ENCODE results near the gene NKAPL. TPM values are rescaled to one million over a fixed set of nuclear protein-coding genes. Genes with fewer than 3 reads are reported as not detected.

NKAPL gene
- total and polyA plus RNA-seq, 2 of the 8 experiments (the other 6 are each of a cell fraction or from before 2014, with no cell fraction given): 0.08 TPM; not detected in 1

DNA sequence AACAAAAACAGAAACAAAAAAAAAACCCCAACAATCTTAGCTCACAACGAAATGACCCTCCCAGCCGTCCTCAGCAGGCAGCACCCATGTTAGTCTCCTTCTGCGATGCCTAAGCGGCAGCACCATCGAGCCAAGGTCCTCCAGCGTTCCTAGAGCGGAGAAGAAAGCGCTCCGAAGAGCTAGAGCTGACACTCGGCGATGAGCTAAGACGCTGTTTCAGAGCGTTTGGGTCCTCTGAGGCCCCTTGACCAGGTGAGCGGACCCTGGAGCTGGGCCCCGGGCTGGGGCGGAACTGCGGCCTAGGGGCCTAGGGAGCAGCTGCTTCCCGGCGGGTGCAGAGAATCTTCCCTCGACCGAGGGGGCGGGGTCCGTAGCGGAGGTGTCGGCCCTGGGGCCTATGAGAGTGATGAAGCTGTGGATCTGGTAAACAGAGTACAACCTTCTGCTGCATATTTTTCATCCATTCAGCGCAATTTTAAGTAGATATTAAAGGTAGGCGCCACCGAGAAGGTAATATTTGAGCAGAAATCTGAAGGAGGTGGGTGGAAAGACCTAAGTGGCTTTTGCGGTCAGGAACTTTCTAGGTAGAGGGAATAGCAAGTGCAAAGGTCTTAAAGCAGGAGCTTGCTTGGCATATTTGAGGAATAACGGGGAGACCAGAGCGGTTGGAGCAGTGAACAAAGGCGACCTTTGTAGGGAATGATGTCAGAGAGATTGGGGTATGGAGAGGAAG is 8.0 kb downstream of the NKAPL start, which contains the start of gene ZSCAN26:
Gene ZSCAN26, plus strand, starts transcription at position 182 of the 733 bp plus-strand sequence. CDS start 4,777 bp downstream, outside the sequence.
- H3K23me2 ChIP-seq (ENCODE audit: low read depth, low read length): peaks cover 2% of the 10 kb centered on the region; the same call in 1 of the 2 replicates
- ChIA-PET POLR2A (ENCODE audit: partially characterized antibody) (interaction anchor here (0.7 to 4.3 kb wide), 18 partner anchors 8 to 143 kb away, joined by 3 to 31 read pairs (median 5); partner anchors contain the start of genes NKAPL, PGBD1, ZKSCAN3 and ZKSCAN4), CTCF (ENCODE audit: partially characterized antibody) (interaction anchor here (0.8 to 1.4 kb wide), 2 partner anchors 12 to 89 kb away, joined by 4 to 8 read pairs; no protein-coding TSS in a partner anchor)
- FAIRE-seq: peak; percentile 28
- H3K36me3 ChIP-seq (ENCODE audit: control insufficient read depth in 2 of 4, insufficient read depth in 4 of 4, low read length in 3 of 4): peaks cover 0 to 5% (median under 1%) of the 10 kb centered on the region in 4 experiments; a peak in 5 of 8 replicates
- peaks cover 0 to 2% (median 0%) of the 10 kb centered on the region in 4 experiments; a peak in 1 of 7 replicates for H3K4me1 ChIP-seq (replicated peaks in 1 of 4; ENCODE audit: control insufficient read depth in 3 of 4, insufficient read depth in 4 of 4, low read length in 3 of 4)
- peak within 1 kb of the TSS in 3 of 4 experiments; percentile 54 to 77 (median 65); a peak in 6 of 7 replicates for H3K9ac ChIP-seq (replicated peaks in 1 of 4; ENCODE audit: extremely low read depth in 1 of 4, low read depth in 3 of 4, low read length in 3 of 4)
- peak within 1 kb of the TSS; percentile 91; the same call in 1 of the 2 replicates for H4K8ac ChIP-seq (ENCODE audit: extremely low read depth, insufficient read depth, low read length)
- peak within 1 kb of the TSS; percentile 71 for H3K27ac ChIP-seq (ENCODE audit: low read depth, low read length)
- H3K79me2 ChIP-seq (ENCODE audit: control insufficient read depth in 1 of 2, insufficient read depth in 2 of 2, low read length in 2 of 2): peaks cover 0 to 16% of the 10 kb centered on the region in 2 experiments; a peak in 2 of 4 replicates
- no peaks in the 10 kb centered on the region for H3K9me3 ChIP-seq (ENCODE audit: insufficient read depth in 2 of 2, low read depth in 1 of 2, low read length in 1 of 2)
- peak within 1 kb of the TSS; percentile 90 for H2AFZ ChIP-seq (ENCODE audit: low read length)
- H3K18ac ChIP-seq (ENCODE audit: extremely low read depth, low read length): peak within 1 kb of the TSS; percentile 11; the same call in 1 of the 2 replicates
- no peak within 1 kb of the TSS for H2BK20ac ChIP-seq (ENCODE audit: low read length)
- H4K91ac ChIP-seq (replicated peaks; ENCODE audit: insufficient read length, low read length): no peak within 1 kb of the TSS
- peak within 1 kb of the TSS; percentile 47 for H3K56ac ChIP-seq (replicated peaks; ENCODE audit: insufficient read length, low read depth, low read length)
- DNase-seq (ENCODE audit: low read depth in 1 of 2, low spot score in 2 of 2): peak; percentile 78 to 92
- H2BK5ac ChIP-seq (ENCODE audit: low read depth, low read length): 0 out of 2 replicates have a peak within 1 kb of the TSS, but pooled peaks have one; percentile 17
- no peak within 1 kb of the TSS for H2BK15ac ChIP-seq (ENCODE audit: low read length)
- H3K14ac ChIP-seq (ENCODE audit: insufficient read length): no peak within 1 kb of the TSS
- no peak within 1 kb of the TSS for H2BK120ac ChIP-seq (replicated peaks; ENCODE audit: low read depth, low read length)
- no peak within 1 kb of the TSS for H2BK12ac ChIP-seq (ENCODE audit: low read depth, low read length)
- H3K23ac ChIP-seq (ENCODE audit: insufficient read length): no peak within 1 kb of the TSS
- H2AK5ac ChIP-seq (ENCODE audit: low read depth, low read length): no peak within 1 kb of the TSS
- peak within 1 kb of the TSS; percentile 99 for H4K5ac ChIP-seq (ENCODE audit: insufficient read length, low read depth, low read length)
- 2% methylated on average over 31 of the region's 32 CpGs; no CpG with 5 or more reads in 1 of the 2 experiments for WGBS, 2 experiments (ENCODE audit: extremely low coverage in 1 of 2, insufficient coverage in 1 of 2, insufficient read length in 1 of 2, insufficient replicate concordance in 2 of 2, low coverage in 1 of 2, low lambda C conversion rate in 2 of 2, missing lambda C conversion rate in 1 of 2)
- H3K27me3 ChIP-seq (replicated peaks in 1 of 4; ENCODE audit: control insufficient read depth in 3 of 4, extremely low read depth in 1 of 4, insufficient read depth in 3 of 4, low read length in 3 of 4): no peaks in the 10 kb centered on the region
- no peaks in the 10 kb centered on the region for H4K20me1 ChIP-seq (replicated peaks in 1 of 2; ENCODE audit: control insufficient read depth in 1 of 2, insufficient read depth in 2 of 2, low read length in 2 of 2)
- H3K79me1 ChIP-seq (ENCODE audit: low read depth, low read length): no peaks in the 10 kb centered on the region
- H3K4ac ChIP-seq (replicated peaks; ENCODE audit: insufficient read length, low read depth, low read length): no peak within 1 kb of the TSS
- peak within 1 kb of the TSS; percentile 75 to 80 (median 78) for H3K4me3 ChIP-seq (ENCODE audit: extremely low read depth in 1 of 4, insufficient read depth in 2 of 4, low read depth in 3 of 4, low read length in 4 of 4)
- H3K4me2 ChIP-seq (ENCODE audit: insufficient read depth in 1 of 2, low read depth in 2 of 2, low read length in 2 of 2): peak within 1 kb of the TSS; percentile 75 to 79
- TF ChIP-seq HDAC2 (IDR thresholded peaks at IDR 0.05; ENCODE audit: borderline replicate concordance in 1 of 2, low read depth in 2 of 2, low read length in 2 of 2) (peak in 1 of 2 experiments; percentile 71; a peak in 1 of 4 replicates), RXRA (IDR thresholded peaks at IDR 0.05; ENCODE audit: insufficient read depth, low read depth, low read length) (no peak), SAP30 (IDR thresholded peaks at IDR 0.05; ENCODE audit: insufficient read depth, insufficient replicate concordance, low read length) (no peak), SP1 (IDR thresholded peaks at IDR 0.05; ENCODE audit: low read depth, low read length) (no peak), TEAD4 (IDR thresholded peaks at IDR 0.05; ENCODE audit: low read depth, low read length) (0 out of 2 replicates have a peak, but pooled peaks have one; percentile 11), NRF1 (IDR thresholded peaks at IDR 0.05; ENCODE audit: low read depth, low read length) (0 out of 2 replicates have a peak, but pooled peaks have one; percentile 2), JUND (IDR thresholded peaks at IDR 0.05; ENCODE audit: low read length) (0 out of 2 replicates have a peak, but pooled peaks have one; percentile 31), JUN (IDR thresholded peaks at IDR 0.05; ENCODE audit: low read depth, low read length) (no peak), SP4 (IDR thresholded peaks at IDR 0.05; ENCODE audit: low read length) (0 out of 2 replicates have a peak, but pooled peaks have one; percentile 65), CBX5 (IDR thresholded peaks at IDR 0.05; ENCODE audit: low read depth, low read length) (no peak), POLR2AphosphoS5 (IDR thresholded peaks at IDR 0.05; ENCODE audit: low read depth, low read length) (peak; percentile 76)

All from H1 (cell line).